Activated CD8-positive, alpha-beta memory T cell treated with anti-CD3 and anti-CD28 coated beads, Interleukin-2, amount 10 ng/mL, durations not matched to agents 7 days and 5 days (primary cell): Measurements from ENCODE around the gene MMD. TPM values are rescaled to one million over a fixed set of nuclear protein-coding genes. Genes with fewer than 3 reads are reported as not detected.
"Not testable (repeated sequence)": the region's sequence is repeated elsewhere in the genome, so short reads cannot be mapped to it uniquely, and the experiment has no call there.

Experiments
- ATAC-seq: fragments of 150-1000 bp; cut with Tn5 transposase; one replicate; pipeline ENCODE4 v1.10.0; 2021; ENCODE audit warnings: moderate library complexity
- CTCF ChIA-PET: fragments of 350-600 bp; sonication (Branson Sonifier 250); formaldehyde crosslinking; loops from one replicate; lab custom pipeline; 2021; ENCODE audit warnings: antibody characterized with exemption; lab: Charles Lee
- DNase-seq: peaks from one replicate; pipeline ENCODE4 v3.0.0-alpha.2; 2020
- H3K27ac Mint-ChIP-seq: one replicate; pipeline ENCODE4 v1.8.0; 2021; ENCODE audit warnings: mild to moderate bottlenecking, mixed read lengths
- H3K27me3 Mint-ChIP-seq: one replicate; pipeline ENCODE4 v1.8.0; 2021; ENCODE audit warnings: mixed read lengths
- H3K36me3 Mint-ChIP-seq: one replicate; pipeline ENCODE4 v1.8.0; 2021; ENCODE audit warnings: mild to moderate bottlenecking, mixed read lengths
- H3K4me1 Mint-ChIP-seq: one replicate; pipeline ENCODE4 v1.8.0; 2021; ENCODE audit warnings: mixed read lengths
- H3K4me3 Mint-ChIP-seq: one replicate; pipeline ENCODE4 v1.8.0; 2021; ENCODE audit warnings: mild to moderate bottlenecking, moderate library complexity, mixed read lengths
- H3K9me3 Mint-ChIP-seq: one replicate; pipeline ENCODE4 v1.8.0; 2022; ENCODE audit warnings: low read depth, mixed read lengths
- total RNA-seq, 2 experiments: library from RNA; stranded (reverse); gene quantifications; one replicate each; pipeline ENCODE4 v1.2.3, GENCODE V29; 2021

The MMD gene
- total RNA-seq, 2 experiments from 2014 or later = 41.5 to 41.9 TPM

DNA sequence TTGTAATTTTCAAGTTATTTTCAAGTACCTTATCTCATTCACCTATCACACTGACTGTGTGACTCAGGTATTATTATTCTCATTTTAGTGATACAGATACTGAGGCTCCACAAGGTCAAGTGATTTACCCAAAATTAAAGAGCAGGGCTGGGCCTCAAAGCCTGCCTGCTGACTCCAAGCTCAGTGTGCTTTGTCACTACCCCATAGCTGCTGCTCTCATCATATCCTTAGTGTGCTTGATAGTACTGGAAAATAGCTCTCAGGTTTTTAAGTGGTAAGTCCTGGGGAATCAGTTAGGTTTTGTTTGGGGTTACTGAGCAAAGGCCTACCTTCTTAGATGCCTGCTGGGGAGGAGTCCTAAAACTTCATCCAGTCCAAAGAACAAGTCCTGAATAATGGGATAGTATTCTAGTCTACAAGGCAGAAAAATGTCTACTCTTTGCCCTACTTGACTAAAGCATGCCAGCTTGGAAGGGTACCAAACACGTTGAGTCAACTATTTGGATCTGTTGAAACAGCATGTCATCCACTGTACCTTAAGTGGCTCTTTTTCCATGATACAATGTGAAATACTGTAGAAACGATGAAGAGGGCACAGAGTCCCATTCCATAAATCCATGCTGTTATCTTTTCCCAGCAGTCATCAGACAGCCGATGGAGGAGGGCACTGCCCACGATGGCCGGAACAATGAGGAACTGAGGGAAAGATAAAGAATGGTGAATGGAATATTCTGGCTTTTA is 10.7 kb downstream of the MMD start:
- CTCF ChIA-PET = interaction anchor here (1.0 to 1.7 kb wide), 2 partner anchors 62 to 103 kb away, joined by 3 to 7 read pairs; no protein-coding TSS in a partner anchor
- DNase-seq (no peak), ATAC-seq (no peak)
- Mint-ChIP-seq H3K27me3 (no peaks in the 10 kb centered on the region), H3K9me3 (no peaks in the 10 kb centered on the region), H3K27ac (no peak overlapping the region), H3K4me1 (peaks cover 25% of the 10 kb centered on the region), H3K4me3 (no peak overlapping the region), H3K36me3 (peaks cover 72% of the 10 kb centered on the region)

DNA sequence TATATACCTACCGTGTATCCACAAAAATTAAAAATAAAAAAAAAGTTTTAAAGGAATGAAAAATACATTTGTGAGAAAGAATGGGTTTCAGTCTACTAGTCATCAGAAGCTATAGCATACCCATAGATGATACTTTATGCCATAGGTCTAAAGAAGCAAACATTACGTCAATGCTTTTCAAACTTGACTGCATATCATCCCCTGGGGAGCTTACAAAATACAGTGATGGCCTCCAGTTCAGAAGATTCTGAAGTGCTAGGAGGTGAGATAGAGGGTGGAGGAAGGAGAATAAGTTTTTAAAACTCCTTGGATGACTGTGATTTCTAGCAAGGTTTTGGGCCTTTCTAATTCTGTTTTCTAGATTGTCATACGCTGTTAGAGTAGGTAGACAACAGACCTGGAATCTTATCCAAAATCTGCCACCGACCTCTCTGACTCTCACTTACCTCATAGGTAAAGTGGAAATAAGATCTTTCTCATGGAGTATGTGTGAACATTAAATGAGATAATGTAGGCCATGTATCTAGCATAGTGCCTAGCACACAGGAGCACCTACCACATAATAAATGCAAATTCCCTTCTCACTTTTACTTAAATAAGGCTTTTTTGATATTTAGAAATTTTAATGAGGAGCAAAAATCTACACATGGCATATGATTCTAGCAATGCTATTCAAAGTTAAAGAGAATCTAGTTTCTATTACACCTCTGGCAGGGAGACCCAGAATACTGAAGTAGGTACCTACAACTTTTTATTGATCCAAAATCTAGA is 12.4 kb downstream of the MMD start:
- ATAC-seq (no peak), DNase-seq (no peak)
- peaks cover 71% of the 10 kb centered on the region for H3K36me3 Mint-ChIP-seq
- no peaks in the 10 kb centered on the region for H3K27me3 Mint-ChIP-seq
- no peaks in the 10 kb centered on the region for H3K9me3 Mint-ChIP-seq
- no peak overlapping the region for H3K4me3 Mint-ChIP-seq
- peaks cover 12% of the 10 kb centered on the region for H3K4me1 Mint-ChIP-seq
- CTCF ChIA-PET = no interaction called here
- H3K27ac Mint-ChIP-seq = no peak overlapping the region

DNA sequence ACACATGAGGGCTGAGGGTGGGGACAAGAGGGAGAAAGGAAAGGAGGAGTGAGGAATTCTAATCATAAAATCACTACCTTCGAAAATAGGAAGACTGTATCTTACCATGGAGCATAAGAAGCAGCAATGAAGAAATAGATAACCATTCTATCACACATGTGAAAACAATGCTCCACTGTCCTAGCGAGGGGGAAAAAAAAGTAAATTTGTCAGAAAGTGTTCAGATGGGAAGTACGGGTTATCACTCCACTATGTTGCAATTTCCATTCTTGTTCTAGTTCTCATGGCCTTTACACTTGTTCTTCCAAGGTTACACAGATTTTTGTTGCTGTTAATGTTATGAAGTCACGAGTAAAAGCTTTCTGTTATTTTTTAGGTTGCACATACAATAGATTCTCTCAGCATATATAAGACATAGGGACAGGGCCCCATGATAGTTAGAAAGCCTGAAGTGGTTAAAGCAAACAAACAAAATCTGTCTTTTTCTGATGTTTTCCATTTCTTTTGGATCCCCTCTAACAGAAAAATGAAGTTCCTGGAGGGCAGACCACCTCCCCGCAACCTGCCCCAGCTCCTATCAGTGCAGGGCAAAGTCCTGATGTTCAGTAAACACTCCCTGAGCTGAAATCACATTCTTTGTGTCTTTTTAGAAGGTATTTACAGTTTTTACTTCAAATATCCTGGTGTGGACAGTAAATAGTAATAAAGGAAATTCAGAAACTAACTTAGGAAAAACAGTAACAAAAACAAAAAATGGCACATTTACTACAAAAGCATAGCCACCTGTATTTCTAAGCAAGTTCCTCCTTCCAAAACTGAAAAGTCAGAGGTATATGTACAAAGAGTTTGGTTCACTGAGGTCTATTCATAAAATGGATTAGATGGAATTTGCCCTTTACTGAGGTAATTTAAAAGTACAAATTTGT is 13.7 kb downstream of the MMD start:
- DNase-seq = no peak
- peaks cover 2% of the 10 kb centered on the region for H3K4me1 Mint-ChIP-seq
- H3K4me3 Mint-ChIP-seq = no peak overlapping the region
- peaks cover 64% of the 10 kb centered on the region for H3K36me3 Mint-ChIP-seq
- no peaks in the 10 kb centered on the region for H3K9me3 Mint-ChIP-seq
- no peak for ATAC-seq
- no peak overlapping the region for H3K27ac Mint-ChIP-seq
- no peaks in the 10 kb centered on the region for H3K27me3 Mint-ChIP-seq
- CTCF ChIA-PET = no interaction called here

DNA sequence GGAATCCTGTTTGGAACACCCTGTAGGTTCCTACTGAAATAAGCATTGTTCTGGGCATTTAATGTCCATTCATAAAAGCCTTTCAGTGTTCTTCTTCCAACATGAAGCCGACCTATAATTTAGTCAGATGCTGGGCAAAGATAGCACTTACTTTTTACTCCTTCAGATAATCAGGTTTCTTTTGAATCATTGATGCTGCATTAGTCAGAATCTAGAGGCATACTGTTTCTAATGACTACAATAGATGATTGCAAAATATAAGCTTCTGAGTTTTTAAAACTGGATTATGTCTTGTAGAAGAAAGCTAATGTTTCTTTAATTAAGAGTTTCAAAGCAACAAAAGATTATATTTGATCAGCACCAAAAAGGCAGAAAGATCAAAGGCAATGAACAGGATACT is 16.0 kb downstream of the MMD start:
- H3K4me1 Mint-ChIP-seq = no peaks in the 10 kb centered on the region
- CTCF ChIA-PET = interaction anchor here (0.9 kb wide), 1 partner anchor 14 kb away, joined by 3 read pairs; no protein-coding TSS in a partner anchor
- ATAC-seq = no peak
- no peaks in the 10 kb centered on the region for H3K27me3 Mint-ChIP-seq
- H3K4me3 Mint-ChIP-seq = no peak overlapping the region
- DNase-seq = no peak
- H3K36me3 Mint-ChIP-seq = peaks cover 58% of the 10 kb centered on the region
- H3K9me3 Mint-ChIP-seq = no peaks in the 10 kb centered on the region
- H3K27ac Mint-ChIP-seq = no peak overlapping the region

DNA sequence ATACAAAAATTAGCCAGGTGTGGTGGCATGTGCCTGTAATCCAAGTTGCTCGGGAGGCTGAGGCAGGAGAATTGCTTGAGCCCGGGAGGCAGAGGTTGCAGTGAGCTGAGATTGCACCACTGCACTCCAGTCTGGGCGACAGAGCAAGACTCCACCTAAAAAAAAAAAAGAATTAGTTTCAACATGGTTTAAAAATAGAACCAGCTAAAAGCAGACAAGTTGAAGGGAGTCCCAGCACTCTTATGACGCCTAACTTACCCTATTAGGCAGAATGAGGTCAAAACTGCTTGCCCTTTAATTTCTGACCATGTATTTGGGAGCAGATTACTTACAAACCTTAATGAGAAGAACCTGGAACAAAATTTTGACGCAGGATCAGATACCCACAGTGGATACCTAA is 17.4 kb downstream of the MMD start:
- H3K4me3 Mint-ChIP-seq, H3K9me3 Mint-ChIP-seq, H3K4me1 Mint-ChIP-seq, H3K27ac Mint-ChIP-seq, CTCF ChIA-PET, H3K27me3 Mint-ChIP-seq, ATAC-seq, DNase-seq: not testable (repeated sequence)
- H3K36me3 Mint-ChIP-seq = peaks cover 56% of the 10 kb centered on the region

DNA sequence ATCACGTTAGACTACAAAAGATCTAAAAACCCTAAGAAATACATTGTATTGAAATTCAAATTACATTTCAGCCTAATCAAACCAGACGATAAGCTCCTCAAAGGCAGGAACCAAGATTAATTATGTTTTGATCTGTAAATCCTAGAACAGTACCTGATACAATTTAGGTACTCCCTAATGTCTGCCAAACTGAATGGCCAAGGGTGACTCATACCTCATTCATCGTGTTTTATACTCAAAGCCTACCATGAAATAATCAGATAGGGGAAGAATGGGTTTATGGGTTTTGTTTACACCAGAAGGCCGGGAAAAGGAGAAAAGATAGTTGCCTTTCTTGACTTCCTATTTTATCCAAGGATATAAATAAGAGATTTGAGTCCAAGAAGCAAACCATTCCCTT is 19.3 kb downstream of the MMD start:
- Mint-ChIP-seq H3K27ac (no peak overlapping the region), H3K4me1 (no peaks in the 10 kb centered on the region), H3K36me3 (peaks cover 59% of the 10 kb centered on the region), H3K9me3 (no peaks in the 10 kb centered on the region), H3K4me3 (no peak overlapping the region), H3K27me3 (no peaks in the 10 kb centered on the region)
- DNase-seq = no peak
- CTCF ChIA-PET = no interaction called here
- no peak for ATAC-seq

DNA sequence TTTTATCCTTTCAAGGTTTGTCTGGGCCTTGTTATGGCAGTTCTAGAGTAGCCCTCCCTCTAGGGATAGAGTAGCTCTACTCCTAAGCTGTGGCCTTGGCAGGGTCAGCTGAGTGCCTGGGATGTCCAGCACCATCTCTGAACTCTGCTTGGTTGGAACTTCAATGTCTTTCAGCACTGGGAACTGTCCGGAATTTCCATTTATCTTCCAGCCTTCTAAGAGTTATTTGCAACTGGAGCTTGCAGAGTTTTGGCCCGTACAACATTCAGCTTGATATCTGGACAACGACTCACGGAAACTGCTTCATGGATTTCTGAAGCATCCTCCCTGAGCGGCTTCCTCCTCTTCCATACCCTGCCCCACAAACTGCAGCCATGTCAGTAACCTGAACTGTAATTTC is 22.9 kb downstream of the MMD start:
- H3K27ac Mint-ChIP-seq = no peak overlapping the region
- H3K27me3 Mint-ChIP-seq = no peaks in the 10 kb centered on the region
- H3K4me3 Mint-ChIP-seq = no peak overlapping the region
- CTCF ChIA-PET = interaction anchor here (0.9 kb wide), 1 partner anchor 114 kb away, joined by 3 read pairs; no protein-coding TSS in a partner anchor
- peaks cover 46% of the 10 kb centered on the region for H3K36me3 Mint-ChIP-seq
- DNase-seq (no peak), ATAC-seq (no peak)
- H3K4me1 Mint-ChIP-seq = no peaks in the 10 kb centered on the region
- H3K9me3 Mint-ChIP-seq = no peaks in the 10 kb centered on the region

DNA sequence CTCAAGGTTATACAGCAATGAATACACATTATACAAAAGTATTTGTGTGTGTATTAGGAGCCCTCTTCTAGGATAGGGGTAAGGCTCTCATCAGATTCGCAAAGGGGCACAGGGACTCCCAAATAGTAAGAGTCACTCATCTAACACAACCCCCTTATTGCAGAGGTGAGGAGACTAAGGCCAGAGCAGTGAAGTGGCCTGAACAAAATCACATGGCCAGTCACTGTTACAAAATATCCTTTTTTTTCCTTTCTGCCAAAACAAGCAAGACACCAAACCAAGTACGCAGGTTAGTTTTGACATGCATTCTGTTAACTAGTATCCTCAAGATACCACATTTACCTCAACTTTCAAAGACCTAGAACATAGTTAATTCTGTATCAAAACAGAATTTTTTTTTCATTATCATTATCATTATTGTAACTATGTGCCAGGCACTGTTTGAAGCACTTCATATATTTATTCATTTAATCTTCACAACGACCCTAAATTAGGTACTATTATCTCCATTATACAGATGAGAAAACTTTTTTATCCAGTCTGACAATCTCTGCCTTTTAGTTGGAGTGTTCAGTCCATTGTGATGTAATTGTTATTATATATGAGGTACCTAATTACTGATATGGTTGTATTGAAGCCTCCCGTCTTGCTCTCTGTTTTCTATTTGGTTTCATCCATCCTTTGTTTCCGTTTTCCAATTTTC is 25.7 kb downstream of the MMD start:
- CTCF ChIA-PET = no interaction called here

DNA sequence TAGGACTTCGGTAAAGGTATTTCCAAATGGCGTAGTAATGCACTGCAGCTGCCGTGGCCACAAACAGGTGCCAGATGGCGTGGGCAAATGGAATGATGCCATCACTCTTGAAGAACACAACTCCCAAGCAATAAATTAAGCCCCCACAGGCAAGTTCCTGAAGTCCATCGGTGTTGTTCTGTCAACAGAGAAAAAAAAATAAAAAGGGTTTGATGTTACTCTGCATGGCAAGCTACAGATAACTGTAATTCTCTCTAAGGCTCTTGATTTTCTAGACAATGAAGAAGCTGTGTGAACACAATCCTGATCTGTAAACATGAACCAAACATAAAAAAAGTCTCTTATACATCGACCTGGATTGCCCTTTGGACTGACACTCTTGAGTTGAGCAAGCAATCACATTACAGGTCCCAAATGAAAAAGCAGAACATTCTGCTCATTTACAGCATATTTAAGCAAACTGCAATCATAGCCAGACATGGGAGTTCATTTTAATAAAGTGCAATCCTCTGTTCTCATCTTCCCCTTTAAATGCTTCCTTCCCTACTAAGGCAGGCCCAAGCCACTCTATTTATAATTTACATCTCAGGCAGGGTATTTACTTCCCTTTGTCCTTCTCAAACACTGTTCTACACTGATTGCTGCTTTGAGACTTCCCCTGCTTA is 27.1 kb downstream of the MMD start:
- ATAC-seq = no peak
- H3K27me3 Mint-ChIP-seq = no peaks in the 10 kb centered on the region
- no peak overlapping the region for H3K4me3 Mint-ChIP-seq
- CTCF ChIA-PET = no interaction called here
- H3K9me3 Mint-ChIP-seq = no peaks in the 10 kb centered on the region
- DNase-seq = no peak
- H3K27ac Mint-ChIP-seq = no peak overlapping the region
- no peaks in the 10 kb centered on the region for H3K4me1 Mint-ChIP-seq
- peaks cover 35% of the 10 kb centered on the region for H3K36me3 Mint-ChIP-seq

More for the DNA sequence above, 25.7 kb downstream of the MMD start:
- H3K4me3 Mint-ChIP-seq = no peak overlapping the region
- DNase-seq (no peak), ATAC-seq (no peak)
- H3K36me3 Mint-ChIP-seq = peaks cover 44% of the 10 kb centered on the region
- H3K27ac Mint-ChIP-seq = no peak overlapping the region
- no peaks in the 10 kb centered on the region for H3K4me1 Mint-ChIP-seq
- H3K9me3 Mint-ChIP-seq = no peaks in the 10 kb centered on the region
- no peaks in the 10 kb centered on the region for H3K27me3 Mint-ChIP-seq

DNA sequence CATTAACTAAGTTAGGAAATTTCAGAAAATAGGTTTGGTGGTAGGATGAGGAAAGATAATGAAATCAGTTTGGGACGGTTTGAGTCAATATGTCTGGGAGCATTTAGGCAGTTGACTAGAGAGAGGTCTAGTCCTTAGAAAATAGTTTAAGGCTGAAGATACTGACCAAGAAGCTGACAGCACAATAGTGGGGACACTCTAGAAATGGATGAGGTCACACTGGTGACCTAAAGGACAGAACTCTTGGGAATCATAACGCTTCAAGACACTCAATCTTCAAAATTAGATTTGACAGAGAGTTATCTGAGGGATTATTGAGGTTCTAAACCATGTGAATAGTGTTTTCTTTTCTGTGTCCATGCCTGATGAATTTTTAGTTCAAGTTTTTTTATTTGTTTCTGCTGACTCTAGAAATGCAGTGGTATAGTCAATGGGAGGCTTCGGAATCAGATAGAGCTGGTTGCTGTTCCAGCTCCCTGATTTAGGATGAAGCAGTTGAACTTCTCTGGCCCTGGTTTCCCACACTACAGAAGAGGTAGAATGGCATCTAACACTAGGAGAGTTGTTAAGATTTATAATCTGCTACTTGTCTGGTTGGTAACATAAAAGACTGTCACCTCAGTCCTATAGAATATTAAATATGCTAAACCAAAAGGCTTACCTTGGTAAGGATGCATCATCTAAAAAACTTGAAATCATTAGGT is 29.7 kb downstream of the MMD start:
- H3K4me3 Mint-ChIP-seq = no peak overlapping the region
- DNase-seq (no peak), ATAC-seq (no peak)
- H3K27me3 Mint-ChIP-seq = no peaks in the 10 kb centered on the region
- no peaks in the 10 kb centered on the region for H3K9me3 Mint-ChIP-seq
- H3K4me1 Mint-ChIP-seq = no peaks in the 10 kb centered on the region
- peaks cover 15% of the 10 kb centered on the region for H3K36me3 Mint-ChIP-seq
- no peak overlapping the region for H3K27ac Mint-ChIP-seq
- CTCF ChIA-PET = no interaction called here

DNA sequence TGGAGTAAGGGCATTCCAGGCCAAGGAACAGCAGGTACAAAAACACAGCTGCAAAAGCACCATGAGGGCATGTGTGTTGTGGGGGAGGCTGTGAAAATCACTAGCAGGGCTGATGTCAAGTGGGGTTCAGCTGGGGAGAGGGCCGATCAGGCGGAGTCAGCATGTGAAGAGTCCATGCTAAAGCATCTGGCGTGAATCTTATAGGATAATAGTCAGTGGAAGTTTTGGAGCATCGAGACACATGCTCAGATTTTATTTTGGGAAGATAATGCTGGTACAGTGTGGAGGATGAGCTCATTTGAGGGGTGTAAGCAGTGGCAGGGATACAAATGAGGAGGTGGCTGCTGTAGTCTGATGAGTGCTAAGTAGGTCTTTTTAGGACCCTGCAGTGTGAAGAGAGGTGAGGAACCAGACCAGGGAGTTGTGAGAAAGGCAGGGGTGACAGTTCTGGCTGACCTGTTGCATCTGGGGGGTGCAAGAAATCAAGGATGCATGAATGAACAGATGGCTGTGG is 30.3 kb downstream of the MMD start:
- peaks cover 13% of the 10 kb centered on the region for H3K36me3 Mint-ChIP-seq
- ATAC-seq (no peak), DNase-seq (no peak)
- no peak overlapping the region for H3K4me3 Mint-ChIP-seq
- H3K9me3 Mint-ChIP-seq = no peaks in the 10 kb centered on the region
- no peaks in the 10 kb centered on the region for H3K27me3 Mint-ChIP-seq
- CTCF ChIA-PET = no interaction called here
- no peak overlapping the region for H3K27ac Mint-ChIP-seq
- no peaks in the 10 kb centered on the region for H3K4me1 Mint-ChIP-seq
